Mesangial cell (primary cell): Measurements from ENCODE around the gene NR5A1. TPM values are rescaled to one million over a fixed set of nuclear protein-coding genes. Genes with fewer than 3 reads are reported as not detected.

ENCODE experiments used
- total RNA-seq: library from RNA; depleted of rRNA; stranded (reverse); fragments of >200 nt; gene quantifications from 2 replicates; pipeline ENCODE4 v1.2.3, GENCODE V29; 2015

NR5A1 gene
- not detected in 2 replicates for total RNA-seq

GRCh38 chr9:124506931-124507879 lies at the start of gene NR5A1:
NR5A1 (minus strand) TSS chr9:124507399; CDS start chr9:124503395, 4,004 bp downstream.

GRCh38 chr9:124450241-124450924 lies 56.8 kb downstream of the NR5A1 start, which contains the start of gene ADGRD2:
ADGRD2 (plus strand) TSS chr9:124450451; CDS start chr9:124451667, 1,216 bp downstream.

Other genes with a start within 250 kb of the NR5A1 start
- 35.8 and 83.9 TPM in 2 replicates for gene NEK6, start 249.4 kb downstream of the NR5A1 start, total RNA-seq
- gene PSMB7, start 92.0 kb downstream of the NR5A1 start, total RNA-seq: 200 and 302 TPM in 2 replicates
- not detected in 2 replicates for gene ADGRD2, start 56.9 kb downstream of the NR5A1 start, total RNA-seq